Activated CD8-positive, alpha-beta memory T cell treated with anti-CD3 and anti-CD28 coated beads for 4 hours (primary cell): ENCODE results near the gene DHRS3.
"Not testable (repeated sequence)": the region's sequence is repeated elsewhere in the genome, so short reads cannot be mapped to it uniquely, and the experiment has no call there.

Source experiments
- DNase-seq, 2 donors: peaks; one replicate each; pipeline ENCODE4 v3.0.0-alpha.2; 2020; ENCODE audit warnings: low read depth in 2 of 2

The DHRS3 gene

GRCh38 chr1:12577020-12577419 is 41.0 kb downstream of the DHRS3 start:
- DNase-seq = no peak

GRCh38 chr1:12574757-12575139 is 43.3 kb downstream of the DHRS3 start:
- no peak for DNase-seq

- no peak for DNase-seq
Measured at GRCh38 chr1:12573015-12573825, 44.8 kb downstream of the DHRS3 start.

GRCh38 chr1:12572522-12572921 is 45.5 kb downstream of the DHRS3 start:
- DNase-seq = no peak

GRCh38 chr1:12570291-12570690 is 47.7 kb downstream of the DHRS3 start:
- DNase-seq = no peak

GRCh38 chr1:12568009-12568767 is 49.8 kb downstream of the DHRS3 start:
- DNase-seq = no peak

GRCh38 chr1:12567288-12567819 is 50.7 kb downstream of the DHRS3 start:
- DNase-seq = no peak

GRCh38 chr1:12566484-12567287 is 51.3 kb downstream of the DHRS3 start:
- DNase-seq = no peak

GRCh38 chr1:12565966-12566352 is 52.1 kb downstream of the DHRS3 start:
- no peak for DNase-seq

GRCh38 chr1:12565094-12565965 is 52.7 kb downstream of the DHRS3 start:
- no peak for DNase-seq

- not testable (repeated sequence) for DNase-seq
Measured at GRCh38 chr1:12564251-12564650, 53.8 kb downstream of the DHRS3 start.

- DNase-seq = no peak
Measured at GRCh38 chr1:12562955-12563576, 54.9 kb downstream of the DHRS3 start.

- no peak for DNase-seq
Measured at GRCh38 chr1:12561121-12561520, 56.9 kb downstream of the DHRS3 start.

GRCh38 chr1:12556957-12557935 is 60.8 kb downstream of the DHRS3 start:
- no peak for DNase-seq

- no peak for DNase-seq
Measured at GRCh38 chr1:12556368-12556930, 61.6 kb downstream of the DHRS3 start.

- no peak for DNase-seq
Measured at GRCh38 chr1:12555411-12556367, 62.3 kb downstream of the DHRS3 start.

GRCh38 chr1:12554521-12555305 is 63.3 kb downstream of the DHRS3 start:
- DNase-seq = no peak
